Activated CD8-positive, alpha-beta T cell treated with anti-CD3 and anti-CD28 coated beads, Interleukin-2, amount 10 ng/mL, durations not matched to agents 7 days and 5 days (primary cell): Measurements from ENCODE around the gene PSMB5. TPM values are rescaled to one million over a fixed set of nuclear protein-coding genes. Genes with fewer than 3 reads are reported as not detected.

Source experiments
- ATAC-seq: fragments of 150-1000 bp; cut with Tn5 transposase; one replicate; pipeline ENCODE4 v1.10.0; 2021; ENCODE audit warnings: moderate library complexity
- CTCF ChIA-PET: fragments of 350-600 bp; sonication (Branson Sonifier 250); formaldehyde crosslinking; loops from one replicate; lab custom pipeline; 2021; ENCODE audit warnings: antibody characterized with exemption; lab: Charles Lee
- POLR2A ChIA-PET: fragments of 350-600 bp; sonication (Branson Sonifier 250); formaldehyde crosslinking; loops from one replicate; lab custom pipeline; 2021; ENCODE audit warnings: antibody characterized with exemption; lab: Charles Lee
- DNase-seq: peaks from one replicate; pipeline ENCODE4 v3.0.0-alpha.2; 2020
- H3K27ac Mint-ChIP-seq: one replicate; pipeline ENCODE4 v1.8.0; 2021; ENCODE audit warnings: mild to moderate bottlenecking, mixed read lengths
- H3K27me3 Mint-ChIP-seq: one replicate; pipeline ENCODE4 v1.8.0; 2021; ENCODE audit warnings: low read depth, mixed read lengths
- H3K36me3 Mint-ChIP-seq: one replicate; pipeline ENCODE4 v1.8.0; 2021; ENCODE audit warnings: low read depth, mixed read lengths
- H3K4me1 Mint-ChIP-seq: one replicate; pipeline ENCODE4 v1.8.0; 2021; ENCODE audit warnings: low read depth, mixed read lengths
- H3K4me3 Mint-ChIP-seq: one replicate; pipeline ENCODE4 v1.8.0; 2021; ENCODE audit warnings: mild to moderate bottlenecking, mixed read lengths
- H3K9me3 Mint-ChIP-seq: one replicate; pipeline ENCODE4 v1.8.0; 2022; ENCODE audit warnings: mixed read lengths; ENCODE audit not compliant: insufficient read depth
- total RNA-seq, 2 experiments: library from RNA; stranded (reverse); gene quantifications; one replicate each; pipeline ENCODE4 v1.2.3, GENCODE V29; 2021

The PSMB5 gene
- total RNA-seq, 2 experiments from 2014 or later: 64.5 to 74.5 TPM

GRCh38 chr14:22977684-22978486, 56.8 kb downstream of the PSMB5 start:
- H3K4me3 Mint-ChIP-seq: no peak overlapping the region
- CTCF ChIA-PET: interaction anchor here (0.7 to 11.7 kb wide), 10 partner anchors 7 to 407 kb away, joined by 3 to 225 read pairs (median 6); partner anchors contain the start of genes AJUBA, CDH24 and PRMT5
- POLR2A ChIA-PET: interaction anchor here (1.3 kb wide), 1 partner anchor 21 kb away, joined by 5 read pairs; the partner anchor contains the start of gene HAUS4
- no peaks in the 10 kb centered on the region for H3K9me3 Mint-ChIP-seq
- DNase-seq (no peak), ATAC-seq (no peak)
- no peaks in the 10 kb centered on the region for H3K36me3 Mint-ChIP-seq
- no peak overlapping the region for H3K27ac Mint-ChIP-seq
- H3K4me1 Mint-ChIP-seq: peaks cover 6% of the 10 kb centered on the region
- peaks cover 24% of the 10 kb centered on the region for H3K27me3 Mint-ChIP-seq

GRCh38 chr14:22977434-22977683, 57.3 kb downstream of the PSMB5 start:
- Mint-ChIP-seq H3K27me3 (peaks cover 24% of the 10 kb centered on the region), H3K4me1 (peaks cover 6% of the 10 kb centered on the region), H3K36me3 (no peaks in the 10 kb centered on the region), H3K9me3 (no peaks in the 10 kb centered on the region), H3K4me3 (no peak overlapping the region), H3K27ac (no peak overlapping the region)
- ATAC-seq (no peak), DNase-seq (no peak)
- CTCF ChIA-PET: interaction anchor here (0.7 to 11.7 kb wide), 9 partner anchors 8 to 407 kb away, joined by 3 to 225 read pairs (median 7); partner anchors contain the start of genes AJUBA, CDH24 and PRMT5
- POLR2A ChIA-PET: interaction anchor here (1.3 kb wide), 1 partner anchor 20 kb away, joined by 5 read pairs; the partner anchor contains the start of gene HAUS4

- DNase-seq (no peak), ATAC-seq (no peak)
- Mint-ChIP-seq H3K27me3 (peaks cover 24% of the 10 kb centered on the region), H3K4me3 (no peak overlapping the region), H3K27ac (no peak overlapping the region), H3K36me3 (no peaks in the 10 kb centered on the region), H3K4me1 (peaks cover 6% of the 10 kb centered on the region), H3K9me3 (no peaks in the 10 kb centered on the region)
- ChIA-PET POLR2A (no interaction called here), CTCF (interaction anchor here (0.7 to 11.7 kb wide), 9 partner anchors 9 to 406 kb away, joined by 3 to 225 read pairs (median 7); partner anchors contain the start of genes AJUBA, CDH24 and PRMT5)
These were observed 57.9 kb downstream of the PSMB5 start for GRCh38 chr14:22976620-22977433.

Other genes with a start within 250 kb of the PSMB5 start
- under 1 TPM in 1 of 2 experiments, not detected in 1; 0.23 TPM for gene SLC7A7, start 219.5 kb downstream of the PSMB5 start, total RNA-seq
- 10 to 100 TPM; 93.9 to 97.3 TPM for gene MRPL52, start 205.0 kb downstream of the PSMB5 start, total RNA-seq
- 1 to 10 TPM; 1.8 to 2.4 TPM for gene MMP14, start 198.3 kb downstream of the PSMB5 start, total RNA-seq
- 10 to 100 TPM; 37.1 to 40.7 TPM for gene LRP10, start 163.2 kb downstream of the PSMB5 start, total RNA-seq
- gene REM2, start 151.7 kb downstream of the PSMB5 start, total RNA-seq: under 1 TPM; 0.21 to 0.61 TPM
- 10 to 100 TPM; 77.1 to 81.2 TPM for gene RBM23, start 115.8 kb downstream of the PSMB5 start, total RNA-seq
- gene PRMT5, start 105.5 kb downstream of the PSMB5 start, total RNA-seq: 10 to 100 TPM; 55.5 to 64.9 TPM
- gene HAUS4, start 77.8 kb downstream of the PSMB5 start, total RNA-seq: 10 to 100 TPM; 74.7 to 79.1 TPM
- gene AJUBA, start 52.3 kb downstream of the PSMB5 start, total RNA-seq: 1 to 10 TPM in 1 of 2 experiments, under 1 TPM in 1; 0.74 to 1.4 TPM
- gene C14orf93, start 24.8 kb downstream of the PSMB5 start, total RNA-seq: 1 to 10 TPM; 7.8 to 9.0 TPM
- not detected for gene PSMB11, start 7.3 kb upstream of the PSMB5 start, total RNA-seq
- gene CDH24, start 22.6 kb upstream of the PSMB5 start, total RNA-seq: 1 to 10 TPM; 1.6 to 1.8 TPM
- gene ACIN1, start 60.2 kb upstream of the PSMB5 start, total RNA-seq: 100 to 1,000 TPM; 161 to 177 TPM
- 10 to 100 TPM; 46.0 to 47.0 TPM for gene C14orf119, start 60.6 kb upstream of the PSMB5 start, total RNA-seq
- gene CIROP, start 70.1 kb upstream of the PSMB5 start, total RNA-seq: not detected
- under 1 TPM; 0.50 to 0.92 TPM for gene CEBPE, start 84.4 kb upstream of the PSMB5 start, total RNA-seq
- gene SLC7A8, start 148.8 kb upstream of the PSMB5 start, total RNA-seq: under 1 TPM; 0.24 to 0.57 TPM
- gene RNF212B, start 203.0 kb upstream of the PSMB5 start, total RNA-seq: not detected